GM12891 (cell line): Measurements from ENCODE around the gene PRM1.
"Not testable (repeated sequence)": the region's sequence is repeated elsewhere in the genome, so short reads cannot be mapped to it uniquely, and the experiment has no call there.

ENCODE experiments used
- DNase-seq: peaks from one replicate; pipeline ENCODE4 v3.0.0; 2011; ENCODE audit warnings: low spot score; ENCODE audit not compliant: insufficient read length
- FAIRE-seq: peaks from 2 replicates; lab custom pipeline; 2011; peaks lifted over from hg19 to GRCh38; lab: Jason Lieb, UNC
- PAX5 ChIP-seq: IDR thresholded peaks from 2 replicates; pipeline ENCODE4 v1.6.1; 2011; ENCODE audit warnings: low read length, moderate library complexity, mild to moderate bottlenecking; ENCODE audit not compliant: insufficient read depth, severe bottlenecking
- POLR2A ChIP-seq: IDR thresholded peaks from 2 replicates; pipeline ENCODE4 v1.6.1; 2011; ENCODE audit warnings: low read depth, low read length, control low read depth
- POLR2AphosphoS5 ChIP-seq: IDR thresholded peaks from 2 replicates; pipeline ENCODE4 v1.6.1; 2011; ENCODE audit warnings: low read depth, low read length, control low read depth
- POU2F2 ChIP-seq: IDR thresholded peaks from 2 replicates; pipeline ENCODE4 v1.6.1; 2011; ENCODE audit warnings: low read depth, mild to moderate bottlenecking, control low read depth, low read length, moderate library complexity
- SPI1 ChIP-seq: IDR thresholded peaks from 2 replicates; pipeline ENCODE4 v1.6.1; 2011; ENCODE audit warnings: low read depth, low read length, control low read depth
- TAF1 ChIP-seq: IDR thresholded peaks from 2 replicates; pipeline ENCODE4 v1.6.1; 2011; ENCODE audit warnings: low read depth, low read length, control low read depth

PRM1 gene

GRCh38 chr16:11296706-11297491 lies 15.8 kb upstream of the PRM1 start:
- FAIRE-seq: no peak

GRCh38 chr16:11296351-11296705 lies 15.2 kb upstream of the PRM1 start:
- no peak for FAIRE-seq
- TF ChIP-seq POLR2AphosphoS5: no peak
- no peak for TF ChIP-seq TAF1
- TF ChIP-seq SPI1: no peak
- TF ChIP-seq POLR2A: no peak
- no peak for TF ChIP-seq PAX5
- no peak for TF ChIP-seq POU2F2
- DNase-seq: no peak

More at GRCh38 chr16:11296706-11297491, 15.8 kb upstream of the PRM1 start:
- TF ChIP-seq SPI1 (no peak), TAF1 (0 out of 2 replicates have a peak, but pooled peaks have one; percentile 9), POLR2A (no peak), PAX5 (no peak)
- DNase-seq: no peak

DNA sequence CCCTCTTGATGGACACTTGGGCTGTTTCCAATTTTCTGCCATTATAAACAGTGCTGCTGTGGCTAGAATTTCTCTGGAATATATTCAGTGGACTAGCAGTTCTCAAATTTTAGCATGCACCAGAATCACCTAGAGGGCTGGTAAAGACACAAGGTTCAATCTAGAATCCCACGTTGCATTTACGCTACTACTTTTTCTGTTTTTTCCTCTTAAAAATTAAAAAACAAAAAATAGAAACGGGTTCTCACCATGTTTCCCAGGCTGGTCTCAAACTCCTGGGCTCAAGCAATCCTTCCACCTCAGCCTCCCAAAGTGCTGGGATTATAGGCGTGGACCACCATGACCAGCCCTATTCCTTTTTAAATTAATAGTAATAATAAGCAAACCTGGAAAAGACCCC lies 14.5 kb upstream of the PRM1 start:
- no peak for FAIRE-seq

GRCh38 chr16:11292076-11292748 lies 11.1 kb upstream of the PRM1 start:
- FAIRE-seq (no peak), DNase-seq (no peak)
- TF ChIP-seq PAX5 (no peak), POLR2AphosphoS5 (no peak), POLR2A (no peak), POU2F2 (no peak), TAF1 (no peak)

More for the DNA sequence above, 14.5 kb upstream of the PRM1 start:
- no peak for TF ChIP-seq POLR2AphosphoS5
- no peak for TF ChIP-seq POU2F2
- TF ChIP-seq SPI1: no peak
- no peak for TF ChIP-seq POLR2A
- no peak for TF ChIP-seq TAF1
- TF ChIP-seq PAX5: no peak
- DNase-seq: no peak

GRCh38 chr16:11291091-11291703 lies 10.1 kb upstream of the PRM1 start:
- DNase-seq (no peak), FAIRE-seq (no peak)
- no peak for TF ChIP-seq POLR2AphosphoS5
- TF ChIP-seq POU2F2: no peak
- TF ChIP-seq SPI1: no peak

DNA sequence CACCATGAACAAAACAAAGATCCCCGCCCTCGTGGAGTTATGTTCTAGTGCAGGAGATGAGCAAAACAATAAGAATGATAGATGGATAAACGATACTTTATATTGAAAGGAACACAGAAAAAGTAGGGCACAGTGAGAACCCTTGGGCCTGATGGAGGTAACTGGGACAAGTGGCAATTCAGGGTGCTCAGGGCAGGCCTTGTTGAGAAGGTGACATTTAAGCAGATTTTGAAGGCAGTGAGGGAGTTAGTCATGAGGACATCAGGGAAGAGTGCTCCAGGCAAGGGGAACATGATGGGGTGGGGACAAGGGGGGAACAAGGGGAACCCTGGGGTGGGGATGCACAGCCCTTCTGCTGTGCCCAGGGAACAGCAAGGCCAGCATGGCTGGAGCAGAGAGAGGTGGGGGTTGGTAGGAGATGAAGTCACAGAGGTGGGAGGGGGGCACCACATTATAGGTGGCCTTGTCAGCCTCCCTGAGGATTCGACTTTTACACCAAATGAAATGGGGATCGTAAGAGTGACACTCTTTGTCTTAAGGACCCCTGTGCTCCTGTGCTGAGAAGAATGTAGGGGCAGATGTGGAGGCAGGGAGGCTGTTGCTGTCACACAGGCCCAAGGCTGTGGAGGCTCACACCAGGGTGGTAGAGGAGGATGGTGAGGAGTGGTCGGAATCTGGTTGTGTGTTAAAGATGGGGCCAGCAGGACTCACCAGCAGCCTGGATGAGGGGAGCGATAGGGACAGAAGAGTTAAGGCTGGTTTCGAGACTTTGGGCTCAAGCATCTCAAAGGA lies 9.2 kb upstream of the PRM1 start:
- TF ChIP-seq TAF1 (no peak), POU2F2 (no peak), POLR2A (no peak), SPI1 (no peak), PAX5 (no peak), POLR2AphosphoS5 (no peak)
- FAIRE-seq (no peak), DNase-seq (no peak)

DNA sequence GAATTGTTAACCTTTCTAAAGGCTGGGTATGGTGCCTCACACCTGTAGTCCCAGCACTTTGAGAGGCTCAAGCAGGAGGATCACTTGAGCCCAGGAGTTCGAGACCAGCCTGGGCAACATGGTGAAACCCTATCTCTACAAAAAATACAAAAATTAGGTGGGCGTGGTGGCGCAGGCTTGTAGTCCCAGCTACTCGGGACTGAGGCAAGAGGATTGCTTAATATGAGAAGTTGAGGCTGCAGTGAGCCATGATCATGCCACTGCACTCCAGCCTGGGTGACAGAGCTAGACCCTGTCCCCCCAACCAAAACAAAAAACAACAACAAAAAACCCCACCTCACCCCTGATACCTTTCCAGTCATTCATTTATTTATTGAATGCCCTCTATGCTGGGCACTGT lies 8.6 kb upstream of the PRM1 start:
- not testable (repeated sequence) for DNase-seq, FAIRE-seq

DNA sequence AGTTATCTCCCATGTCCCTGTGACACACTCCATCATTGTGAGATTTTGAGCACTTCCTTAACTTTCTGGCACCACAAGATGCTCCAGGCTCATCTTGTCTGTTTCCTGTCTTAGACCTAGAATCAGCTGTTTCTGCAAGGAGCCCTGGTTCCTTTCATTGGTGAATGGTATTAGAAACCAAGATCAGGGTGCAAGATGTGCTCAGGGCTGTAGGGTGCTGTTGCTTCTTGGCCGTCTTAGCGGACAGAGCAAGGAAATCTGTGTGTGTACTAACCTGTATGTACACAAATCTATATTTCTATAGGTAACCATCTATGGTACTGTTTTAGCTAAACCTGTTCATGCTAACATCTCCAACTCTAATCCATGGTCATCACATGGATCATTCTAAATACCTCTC lies 8.1 kb upstream of the PRM1 start:
- TF ChIP-seq TAF1: no peak
- no peak for TF ChIP-seq POU2F2
- no peak for TF ChIP-seq SPI1
- TF ChIP-seq PAX5: no peak
- no peak for TF ChIP-seq POLR2AphosphoS5
- no peak for TF ChIP-seq POLR2A
- DNase-seq (no peak), FAIRE-seq (no peak)

DNA sequence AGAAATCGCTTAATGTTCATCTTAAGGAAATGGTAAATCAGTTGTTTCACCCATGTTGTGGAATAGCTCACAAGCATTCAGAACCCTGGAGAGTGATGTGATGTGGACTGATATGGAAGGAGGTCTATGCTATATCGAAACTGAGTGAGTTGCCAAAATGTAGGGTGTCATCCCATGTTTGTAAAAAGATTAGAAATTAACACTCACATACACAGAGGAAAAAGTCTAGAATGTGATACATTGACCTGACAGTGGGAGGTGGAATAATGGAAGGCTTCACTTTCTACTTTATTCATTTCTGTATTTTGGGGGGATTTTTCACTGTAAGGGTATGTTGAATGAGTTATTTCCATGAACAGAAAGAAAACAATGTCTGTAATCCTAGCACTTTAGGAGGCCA lies 4.7 kb upstream of the PRM1 start:
- FAIRE-seq: no peak
- TF ChIP-seq POU2F2: no peak
- no peak for TF ChIP-seq POLR2A
- TF ChIP-seq TAF1: no peak
- no peak for TF ChIP-seq POLR2AphosphoS5
- TF ChIP-seq SPI1: no peak
- TF ChIP-seq PAX5: no peak
- no peak for DNase-seq
